Left kidney (tissue), 8 donors: ENCODE results near the gene ADGRD2. TPM values are rescaled to one million over a fixed set of nuclear protein-coding genes. Genes with fewer than 3 reads are reported as not detected.
"Not testable (repeated sequence)": the region's sequence is repeated elsewhere in the genome, so short reads cannot be mapped to it uniquely, and the experiment has no call there.

ENCODE experiments used
- DNase-seq: peaks from one replicate; pipeline ENCODE4 v3.0.0-alpha.2; 2013
- long read RNA-seq, 8 donors: transcript quantifications; one replicate each; lab custom pipeline, GENCODE V29; 2026
- polyA plus RNA-seq: library from polyadenylated mRNA; unstranded; fragments of 120-200 nt; gene quantifications from one replicate; pipeline ENCODE4 v1.2.1, GENCODE V29; 2013; ENCODE audit not compliant: insufficient read length

ADGRD2 gene, protein sequence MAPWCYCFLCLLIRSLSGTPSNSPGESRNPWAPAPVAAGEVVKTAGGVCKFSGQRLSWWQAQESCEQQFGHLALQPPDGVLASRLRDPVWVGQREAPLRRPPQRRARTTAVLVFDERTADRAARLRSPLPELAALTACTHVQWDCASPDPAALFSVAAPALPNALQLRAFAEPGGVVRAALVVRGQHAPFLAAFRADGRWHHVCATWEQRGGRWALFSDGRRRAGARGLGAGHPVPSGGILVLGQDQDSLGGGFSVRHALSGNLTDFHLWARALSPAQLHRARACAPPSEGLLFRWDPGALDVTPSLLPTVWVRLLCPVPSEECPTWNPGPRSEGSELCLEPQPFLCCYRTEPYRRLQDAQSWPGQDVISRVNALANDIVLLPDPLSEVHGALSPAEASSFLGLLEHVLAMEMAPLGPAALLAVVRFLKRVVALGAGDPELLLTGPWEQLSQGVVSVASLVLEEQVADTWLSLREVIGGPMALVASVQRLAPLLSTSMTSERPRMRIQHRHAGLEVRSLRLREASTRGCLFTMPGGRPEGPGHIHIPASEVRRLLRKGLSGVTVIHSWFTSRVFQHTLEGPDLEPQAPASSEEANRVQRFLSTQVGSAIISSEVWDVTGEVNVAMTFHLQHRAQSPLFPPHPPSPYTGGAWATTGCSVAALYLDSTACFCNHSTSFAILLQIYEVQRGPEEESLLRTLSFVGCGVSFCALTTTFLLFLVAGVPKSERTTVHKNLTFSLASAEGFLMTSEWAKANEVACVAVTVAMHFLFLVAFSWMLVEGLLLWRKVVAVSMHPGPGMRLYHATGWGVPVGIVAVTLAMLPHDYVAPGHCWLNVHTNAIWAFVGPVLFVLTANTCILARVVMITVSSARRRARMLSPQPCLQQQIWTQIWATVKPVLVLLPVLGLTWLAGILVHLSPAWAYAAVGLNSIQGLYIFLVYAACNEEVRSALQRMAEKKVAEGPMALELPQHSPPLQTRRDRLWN
- 0.10 TPM for polyA plus RNA-seq
- long read RNA-seq, donor 1, partial matches to known transcripts, result 0 of 1 reads
- long read RNA-seq, donor 1, other reads (novel, unspliced or antisense), result 0 of 1 reads
- long read RNA-seq, donor 2, result 0 reads
- long read RNA-seq, donor 3, result 0 reads
- long read RNA-seq, donor 4, result 0 reads
- long read RNA-seq, donor 5, result 0 reads
- long read RNA-seq, donor 6, result 0 reads
- long read RNA-seq, donor 7, result 0 reads
- long read RNA-seq, donor 8, result 0 reads

DNA sequence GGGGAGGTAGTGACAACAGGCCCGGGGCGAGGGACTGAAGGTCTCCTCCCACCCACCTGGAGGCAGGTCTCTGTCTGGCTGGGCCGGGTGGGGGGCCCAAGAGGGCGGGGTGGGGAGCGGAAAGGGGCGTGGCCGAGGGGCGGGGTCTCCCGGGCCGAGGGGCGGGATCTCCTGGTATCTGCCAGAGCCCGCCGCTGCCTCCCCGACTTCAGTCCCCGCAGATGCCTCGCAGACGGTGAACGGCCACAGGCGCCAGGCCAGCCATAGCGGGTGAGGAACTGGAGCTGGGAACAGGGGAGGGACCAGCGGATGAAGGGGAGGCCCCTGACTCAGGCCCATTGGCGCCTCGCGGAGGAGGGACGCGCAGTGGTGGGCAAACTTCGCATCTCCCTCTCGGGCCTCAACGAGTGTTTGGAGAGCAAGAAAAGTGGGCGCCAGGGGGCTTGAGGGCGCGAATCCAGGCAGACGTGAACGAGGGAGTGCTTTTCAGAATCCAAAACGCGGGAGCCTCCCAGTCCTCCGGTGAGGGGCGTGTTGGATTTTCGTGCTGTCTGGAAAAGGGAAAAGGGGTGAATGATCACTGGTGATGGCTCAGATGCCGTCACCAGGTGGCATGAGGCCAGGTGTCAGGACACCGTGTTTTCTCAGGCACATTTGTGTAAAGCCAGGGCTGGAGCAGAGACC lies at the start of gene ADGRD2:
TSS of gene ADGRD2 (plus strand) at position 211 of the 684 bp plus-strand sequence. CDS start 1,216 bp downstream, outside the sequence.
- peak; percentile 21 for DNase-seq

DNA sequence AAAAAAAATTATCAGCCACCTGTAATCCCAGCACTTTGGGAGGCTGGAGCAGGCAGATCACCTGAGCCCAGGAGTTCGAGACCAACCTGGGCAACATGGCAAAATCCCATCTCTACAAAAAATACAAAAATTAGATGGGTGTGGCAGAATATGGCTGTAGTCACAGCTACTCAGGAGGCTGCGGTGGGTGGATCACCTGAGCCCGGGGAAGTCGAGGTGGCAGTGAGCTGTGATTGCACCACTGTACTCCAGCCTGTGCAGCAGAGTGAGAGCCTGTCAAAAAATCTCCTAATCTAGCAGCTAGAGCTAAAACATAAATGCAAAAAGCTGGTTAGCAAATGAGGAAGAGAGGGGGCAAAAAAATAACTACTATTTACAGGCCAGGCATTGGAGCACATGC lies 47.0 kb upstream of the ADGRD2 start:
- no peak for DNase-seq

DNA sequence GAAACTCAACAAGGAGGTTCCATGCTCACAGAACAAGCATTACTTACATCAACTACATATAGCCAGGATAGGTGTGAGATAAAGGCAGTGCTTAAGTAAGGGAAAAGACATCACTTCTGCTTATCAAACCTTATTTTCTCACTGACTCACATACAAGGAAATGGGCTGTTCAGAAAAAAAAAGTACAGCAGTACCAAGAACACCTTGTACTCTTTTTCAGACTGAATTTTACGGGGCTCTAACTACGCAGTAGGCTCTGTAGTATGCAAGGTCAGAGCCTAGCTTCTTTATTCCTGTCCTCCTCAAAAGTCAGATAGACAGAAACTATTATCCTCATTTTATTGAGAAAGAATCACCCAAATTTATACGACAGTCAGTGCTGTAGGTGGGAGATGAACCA lies 40.8 kb upstream of the ADGRD2 start:
- DNase-seq, result no peak

DNA sequence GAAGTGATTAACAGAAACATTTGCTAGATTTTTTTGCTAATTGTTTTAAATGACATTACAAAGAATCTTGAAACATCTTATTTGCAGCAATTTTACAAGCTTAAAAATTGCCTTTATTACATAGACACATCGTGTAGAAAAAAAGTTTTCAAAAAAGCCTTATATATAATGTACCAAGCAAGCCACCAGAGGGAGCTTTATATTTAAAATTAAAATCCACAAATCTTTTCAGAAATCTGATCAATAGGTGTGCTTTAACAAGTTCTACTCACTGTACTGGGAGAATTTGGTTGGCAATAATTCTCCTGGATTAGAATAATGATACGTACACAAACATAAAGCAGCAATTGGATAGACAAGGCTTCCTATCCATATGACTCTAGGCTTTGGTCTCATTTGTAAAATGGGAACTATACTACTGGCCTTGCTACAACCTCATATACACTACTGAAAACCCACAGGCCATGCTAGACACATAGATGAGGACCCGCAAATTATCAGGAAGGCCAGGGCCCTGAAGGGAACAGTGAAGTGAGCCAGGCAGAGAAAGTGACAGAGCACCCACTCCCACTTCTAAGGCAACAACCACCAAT lies 39.8 kb upstream of the ADGRD2 start:
- DNase-seq, result no peak

DNA sequence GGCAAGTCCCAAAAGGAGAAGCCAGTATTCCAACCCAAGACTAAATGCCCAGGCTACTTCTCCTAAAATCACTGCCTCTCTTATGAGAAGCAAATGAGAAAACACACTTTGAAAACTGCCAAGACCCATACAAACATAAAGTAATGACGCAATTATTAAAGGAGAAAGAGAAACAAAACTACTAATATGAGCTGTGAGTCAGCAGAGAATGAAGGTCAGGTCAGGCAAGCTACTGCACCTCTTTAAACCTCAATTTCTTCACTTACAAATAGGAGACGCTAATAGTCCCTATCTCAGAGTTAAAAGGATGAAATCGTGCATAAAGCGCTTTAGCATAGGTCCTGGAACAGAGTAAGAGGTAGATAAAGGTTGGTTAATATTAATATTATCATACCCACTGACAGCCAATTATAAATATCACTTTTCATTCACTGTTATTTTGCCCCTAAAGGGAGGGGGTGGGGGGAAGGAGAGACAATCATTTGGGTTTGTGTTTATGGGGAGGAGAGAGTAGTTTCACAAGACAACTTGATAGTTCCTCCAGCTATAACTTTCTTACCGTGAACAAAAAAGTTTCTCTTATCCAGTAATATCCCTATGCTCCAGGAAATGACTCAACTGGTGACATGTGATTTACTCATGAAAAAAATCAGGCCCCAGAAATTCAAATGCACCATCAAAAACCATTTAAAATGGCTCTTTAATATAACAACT lies 38.6 kb upstream of the ADGRD2 start:
- no peak for DNase-seq

DNA sequence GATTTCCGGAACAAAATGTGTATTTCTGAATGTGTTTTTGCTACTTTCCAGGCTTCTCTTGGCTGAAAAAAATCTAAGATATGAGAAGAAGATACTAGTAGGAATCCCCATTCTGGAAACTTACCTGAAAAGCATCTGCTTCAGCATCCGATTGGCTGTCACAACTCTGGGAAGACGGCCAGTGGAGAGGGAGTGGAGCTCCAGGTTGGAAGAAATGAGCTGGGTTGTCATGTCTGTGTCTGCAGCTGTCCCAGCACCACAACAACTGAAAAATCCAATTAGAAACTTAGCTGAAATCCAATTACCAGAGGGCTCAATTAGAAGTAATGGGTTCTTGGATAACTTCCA lies 38.0 kb upstream of the ADGRD2 start:
- DNase-seq, result no peak

DNA sequence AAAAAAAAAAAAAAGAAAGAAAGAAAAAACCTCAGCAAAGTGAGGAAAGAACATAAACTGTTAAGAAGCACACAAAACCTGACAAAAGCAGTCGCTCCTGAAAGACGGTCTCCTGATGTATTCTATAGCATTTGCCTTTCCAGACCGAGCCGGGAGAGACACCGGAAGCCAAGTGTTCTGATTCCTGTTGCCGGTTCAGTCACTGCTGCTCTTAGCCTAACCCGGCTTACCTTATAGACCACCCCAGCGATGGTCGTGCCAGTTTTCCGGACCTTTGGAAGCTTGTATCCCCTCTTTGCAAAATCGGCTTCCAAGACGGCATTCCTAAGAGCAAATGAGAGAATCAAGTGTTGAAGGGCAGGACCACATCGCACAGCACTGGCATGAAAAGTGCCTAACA lies 35.6 kb upstream of the ADGRD2 start:
- DNase-seq, result no peak

DNA sequence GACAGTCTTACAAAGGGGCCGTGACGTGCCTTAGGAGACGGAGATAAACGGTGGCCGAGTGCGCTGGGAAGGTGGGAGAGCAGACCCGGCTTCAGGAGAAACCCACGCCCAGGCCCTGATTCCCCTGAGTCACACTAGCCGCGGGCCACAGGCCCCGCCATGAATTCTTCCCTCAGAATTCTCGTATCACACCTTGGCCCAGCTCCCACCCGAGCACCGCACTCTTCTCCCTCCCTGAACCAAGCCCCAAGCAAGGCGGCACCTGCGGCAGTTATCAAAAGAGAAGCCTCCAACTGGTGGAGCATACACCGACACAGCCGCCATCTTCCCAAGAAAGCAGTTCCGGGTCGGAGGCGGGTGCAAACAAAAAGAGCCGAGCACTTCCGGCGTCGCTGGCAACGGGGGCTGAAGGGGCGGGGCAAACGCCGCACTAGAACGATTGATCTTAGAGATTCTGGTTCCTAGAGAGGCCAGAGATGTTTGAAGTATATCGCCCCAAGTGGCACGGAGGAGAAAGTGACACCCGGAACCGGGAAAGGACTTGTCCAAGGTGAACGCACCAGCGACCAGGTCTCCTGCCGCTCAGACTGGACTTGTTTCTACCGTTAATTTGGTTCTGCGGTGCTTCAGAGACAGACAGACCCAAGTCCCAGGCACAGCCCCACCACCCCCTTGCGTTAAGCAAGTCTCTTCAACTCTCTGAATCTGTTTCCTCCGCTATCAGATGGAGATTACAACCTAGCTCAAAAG lies 35.0 kb upstream of the ADGRD2 start, which contains the start of gene PSMB7:
TSS of gene PSMB7 (minus strand) at position 341 of the 750 bp plus-strand sequence. CDS start at position 324, 17 bp downstream.
- peak; percentile 96 for DNase-seq

DNA sequence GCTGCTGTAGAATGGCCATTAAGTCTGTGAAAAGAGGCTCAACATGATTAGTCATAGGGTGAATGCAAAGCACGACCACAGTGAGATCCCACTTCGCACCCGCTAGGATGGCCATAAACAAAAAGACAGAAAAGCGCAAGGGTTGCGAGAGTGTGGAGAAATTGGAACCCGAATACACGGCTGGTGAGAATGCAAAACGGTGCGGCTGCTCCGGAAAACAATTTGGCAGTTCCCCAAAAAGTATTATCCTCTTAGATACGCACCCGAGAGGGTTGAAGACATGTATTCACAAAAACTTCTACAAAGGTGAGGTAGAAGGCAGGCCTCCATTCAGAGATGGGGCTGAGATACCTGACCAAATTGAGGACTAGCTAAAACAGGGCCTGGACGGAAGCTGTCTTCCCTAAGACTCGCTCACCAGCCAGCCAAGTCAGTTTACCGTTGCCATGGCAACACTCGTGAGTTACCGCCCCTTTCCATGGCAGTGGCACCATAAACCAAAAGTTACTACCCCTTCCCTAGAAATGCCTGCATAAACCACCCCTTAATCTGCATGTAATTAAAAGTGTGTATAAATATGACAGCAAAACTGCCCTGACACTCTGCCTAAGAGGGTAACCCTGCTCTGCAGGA lies 34.3 kb upstream of the ADGRD2 start:
- DNase-seq, result no peak

DNA sequence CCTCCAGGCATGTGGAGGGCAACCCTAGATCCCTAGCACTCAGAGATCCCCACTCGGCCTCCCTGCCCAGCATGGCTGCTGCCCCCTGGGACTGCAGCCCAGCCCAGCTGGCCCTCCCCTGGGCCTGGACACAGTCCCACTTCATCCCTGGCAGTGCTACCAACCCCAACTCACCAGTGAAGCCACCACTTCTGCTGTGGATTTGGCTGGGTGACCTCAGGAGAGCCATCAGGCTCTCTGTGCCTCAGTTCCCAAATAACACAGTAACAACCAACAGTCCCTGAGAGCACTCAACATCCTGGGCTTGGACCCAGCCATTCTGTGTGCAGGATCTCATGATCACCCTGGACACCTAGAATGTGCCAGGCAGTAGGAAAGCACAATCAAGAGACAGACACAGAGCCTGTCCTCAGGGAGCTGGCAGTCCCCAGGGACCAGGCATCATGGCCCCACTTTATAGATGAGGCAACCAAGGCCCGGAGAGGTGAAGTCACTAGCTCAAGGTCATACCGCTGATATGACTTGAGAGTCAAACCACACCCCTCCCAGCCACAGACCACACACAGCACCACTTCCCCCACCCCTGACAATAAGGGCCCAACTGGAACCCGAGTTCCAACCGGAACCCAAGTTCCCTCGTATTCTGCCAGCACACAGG lies 30.3 kb upstream of the ADGRD2 start:
- DNase-seq, result no peak

DNA sequence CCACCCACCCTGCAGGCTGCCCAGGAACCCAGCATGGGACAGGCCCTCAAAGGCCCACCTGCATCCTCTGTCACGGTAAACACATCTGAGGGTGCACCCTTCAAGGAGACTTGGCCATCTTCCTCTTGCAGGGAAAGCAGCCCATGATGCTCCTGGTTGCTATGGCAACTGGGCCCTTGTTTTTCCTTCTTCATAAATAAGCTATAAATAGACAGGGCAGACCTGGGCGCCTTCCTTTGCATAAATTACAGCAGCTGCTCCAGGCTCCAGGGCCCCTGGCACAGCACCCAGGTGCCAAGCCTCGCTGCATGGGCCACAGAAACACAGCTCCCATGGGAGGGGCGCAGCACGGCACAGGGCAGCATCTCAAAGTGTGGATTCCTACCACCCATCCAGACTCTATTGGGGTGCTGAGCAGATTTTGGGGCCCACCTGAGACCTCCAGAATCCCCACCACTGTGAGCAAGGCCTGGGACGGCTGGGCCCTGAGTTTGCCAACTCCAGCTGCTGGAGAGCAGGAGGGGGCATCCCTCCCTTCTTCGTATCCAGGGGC lies 29.2 kb upstream of the ADGRD2 start:
- no peak for DNase-seq

DNA sequence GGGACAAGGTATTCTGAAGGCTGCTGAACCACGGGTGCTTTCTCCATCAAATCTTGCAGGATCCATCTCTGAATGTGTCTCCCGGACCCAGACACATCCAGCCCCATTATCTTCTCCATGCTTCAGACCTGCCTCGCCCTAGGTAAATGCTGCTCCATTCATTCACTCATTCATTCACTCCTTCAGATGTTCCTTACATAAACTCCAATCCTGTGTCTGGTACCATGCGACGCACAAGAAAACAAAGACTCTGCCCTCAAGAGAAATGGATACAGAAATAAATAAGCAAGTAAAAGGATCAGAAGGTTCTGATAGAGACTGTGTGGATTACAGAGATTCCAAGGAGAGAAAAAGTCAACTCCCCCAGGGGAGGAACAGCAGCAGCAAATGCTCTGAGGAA lies 27.1 kb upstream of the ADGRD2 start:
- no peak for DNase-seq

DNA sequence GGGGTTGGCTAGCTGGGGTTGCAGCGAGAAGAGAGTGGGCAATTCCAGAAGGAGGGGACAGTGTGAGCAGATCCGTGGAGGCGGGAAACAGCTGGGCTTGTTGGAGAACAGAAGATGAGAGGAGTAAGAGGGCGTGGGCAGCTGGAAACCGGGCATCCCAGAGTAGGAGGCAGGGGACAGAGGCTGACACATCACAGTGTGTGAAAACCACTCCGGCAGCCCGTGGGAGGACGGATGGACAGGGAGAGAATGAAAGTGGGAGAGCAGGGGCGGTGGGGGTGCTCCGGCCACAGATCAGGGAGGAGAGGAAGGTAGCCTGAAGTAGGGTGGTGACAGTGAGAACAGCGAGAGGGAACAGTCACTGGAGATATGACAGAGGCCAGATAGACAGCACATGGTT lies 26.7 kb upstream of the ADGRD2 start:
- no peak for DNase-seq

DNA sequence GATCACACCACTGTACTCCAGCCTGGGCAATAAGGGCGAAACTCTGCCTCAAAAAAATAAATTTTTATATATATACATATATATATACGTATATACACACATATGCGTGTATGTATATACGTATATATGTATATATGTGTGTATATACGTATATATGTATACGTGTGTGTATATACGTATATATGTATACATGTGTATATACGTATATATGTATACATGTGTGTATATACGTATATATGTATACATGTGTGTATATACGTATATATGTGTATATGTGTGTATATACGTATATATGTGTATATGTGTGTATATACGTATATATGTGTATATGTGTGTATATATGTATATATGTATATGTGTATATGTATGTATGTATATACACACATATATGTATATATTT lies 24.5 kb upstream of the ADGRD2 start:
- DNase-seq, result not testable (repeated sequence)

DNA sequence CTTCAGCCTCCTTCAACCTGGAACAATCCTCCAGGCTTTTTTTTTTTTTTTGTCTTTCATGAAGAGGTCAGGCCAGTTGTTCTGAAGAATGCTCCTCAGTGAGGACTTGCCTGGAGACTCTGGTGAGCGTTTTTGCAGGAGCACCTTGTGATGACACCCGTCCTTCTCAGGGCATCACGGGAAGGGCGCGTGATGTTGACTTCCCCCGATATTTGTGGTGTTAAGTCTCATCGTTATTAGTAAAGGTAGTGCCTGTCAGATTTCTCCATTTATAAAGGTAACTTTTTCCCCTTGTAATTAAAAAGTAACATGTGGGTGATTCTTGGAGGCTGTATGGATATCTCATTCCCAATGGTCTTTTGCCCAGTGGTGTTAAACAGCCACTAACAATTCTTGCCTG lies 23.9 kb upstream of the ADGRD2 start:
- no peak for DNase-seq

DNA sequence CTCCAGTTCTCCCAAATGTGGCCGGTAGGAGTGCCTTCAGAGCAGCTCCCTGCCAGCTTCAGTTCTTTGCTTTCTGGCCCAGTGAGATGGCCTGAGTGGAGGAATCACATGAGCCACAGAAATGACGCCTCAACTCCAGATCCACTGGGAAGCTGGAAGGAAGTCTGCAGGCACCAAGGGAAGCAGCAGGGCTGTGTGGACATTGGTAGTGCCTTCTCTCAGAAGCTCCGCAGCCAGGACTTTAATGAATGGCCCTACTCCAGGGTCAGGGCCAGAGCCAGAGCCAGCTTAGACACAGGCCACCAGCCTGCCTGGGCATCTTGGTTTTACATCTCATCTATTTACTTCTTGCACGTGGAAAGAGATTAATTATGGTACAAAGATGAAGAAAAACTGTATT lies 23.0 kb upstream of the ADGRD2 start:
- no peak for DNase-seq

DNA sequence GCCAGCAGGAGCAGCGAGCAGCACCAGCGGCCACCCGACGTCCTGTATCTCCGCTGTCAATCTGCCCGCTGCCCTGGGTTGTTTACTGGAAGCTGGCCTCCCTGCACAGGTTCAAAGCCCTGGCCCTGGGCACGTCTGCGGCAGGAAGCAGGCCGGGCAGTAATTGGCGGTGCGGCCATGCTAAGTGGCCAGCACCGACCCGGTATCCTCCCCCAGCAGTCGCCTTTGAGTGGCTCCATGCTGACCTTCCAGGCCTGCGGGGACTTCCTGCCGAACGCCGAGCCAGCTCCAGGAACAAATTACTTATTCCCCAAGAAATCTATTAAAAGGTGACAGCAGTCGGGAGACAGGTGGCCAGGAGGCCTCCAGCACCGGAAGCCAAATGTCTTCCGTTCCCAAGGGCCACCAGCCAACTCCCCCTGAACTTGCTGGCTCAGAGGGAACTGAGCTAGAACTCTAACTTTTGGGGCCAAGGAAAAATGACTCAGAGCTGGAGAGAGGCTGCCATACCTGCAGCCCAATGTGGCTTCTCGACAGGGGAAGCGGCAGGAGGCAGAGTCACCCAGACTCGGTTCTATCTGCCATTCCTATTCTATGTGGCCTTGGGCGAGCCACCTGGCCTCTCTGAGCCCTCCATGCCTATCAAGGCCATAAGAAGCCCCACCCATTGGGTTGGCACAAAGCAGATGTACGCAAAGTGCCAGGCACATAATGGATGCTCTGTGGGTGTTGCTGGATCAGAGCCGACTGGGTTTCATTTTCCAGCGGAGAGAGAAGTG lies 21.3 kb upstream of the ADGRD2 start:
- DNase-seq, result no peak

DNA sequence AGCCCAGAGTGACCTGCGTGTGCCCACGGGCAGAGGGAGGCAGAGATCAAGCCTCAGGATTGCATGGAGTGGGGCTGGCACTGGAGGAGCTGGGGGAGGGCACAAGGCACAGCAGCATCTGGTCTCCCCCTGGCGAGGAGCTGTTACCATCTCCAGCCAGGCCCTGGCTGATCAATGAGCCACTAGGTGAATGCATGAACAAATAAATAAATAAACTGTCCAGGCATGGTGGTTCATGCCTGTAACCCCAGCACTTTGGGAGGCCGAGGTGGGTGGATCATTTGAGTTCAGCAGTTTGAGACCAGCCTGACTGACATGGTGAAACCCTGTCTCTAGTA lies 20.8 kb upstream of the ADGRD2 start:
- DNase-seq, result no peak
